HG02981 (cell line): ENCODE data around the gene MNT.
"Not testable (repeated sequence)": the region's sequence is repeated elsewhere in the genome, so short reads cannot be mapped to it uniquely, and the experiment has no call there.

ENCODE experiments used
- ATAC-seq: cut with Tn5 transposase; IDR thresholded peaks from one replicate; pipeline ENCODE4 v1.9.1; 2021; ENCODE audit warnings: mild to moderate bottlenecking, moderate library complexity; ENCODE audit not compliant: unreplicated experiment

MNT gene, protein sequence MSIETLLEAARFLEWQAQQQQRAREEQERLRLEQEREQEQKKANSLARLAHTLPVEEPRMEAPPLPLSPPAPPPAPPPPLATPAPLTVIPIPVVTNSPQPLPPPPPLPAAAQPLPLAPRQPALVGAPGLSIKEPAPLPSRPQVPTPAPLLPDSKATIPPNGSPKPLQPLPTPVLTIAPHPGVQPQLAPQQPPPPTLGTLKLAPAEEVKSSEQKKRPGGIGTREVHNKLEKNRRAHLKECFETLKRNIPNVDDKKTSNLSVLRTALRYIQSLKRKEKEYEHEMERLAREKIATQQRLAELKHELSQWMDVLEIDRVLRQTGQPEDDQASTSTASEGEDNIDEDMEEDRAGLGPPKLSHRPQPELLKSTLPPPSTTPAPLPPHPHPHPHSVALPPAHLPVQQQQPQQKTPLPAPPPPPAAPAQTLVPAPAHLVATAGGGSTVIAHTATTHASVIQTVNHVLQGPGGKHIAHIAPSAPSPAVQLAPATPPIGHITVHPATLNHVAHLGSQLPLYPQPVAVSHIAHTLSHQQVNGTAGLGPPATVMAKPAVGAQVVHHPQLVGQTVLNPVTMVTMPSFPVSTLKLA

DNA sequence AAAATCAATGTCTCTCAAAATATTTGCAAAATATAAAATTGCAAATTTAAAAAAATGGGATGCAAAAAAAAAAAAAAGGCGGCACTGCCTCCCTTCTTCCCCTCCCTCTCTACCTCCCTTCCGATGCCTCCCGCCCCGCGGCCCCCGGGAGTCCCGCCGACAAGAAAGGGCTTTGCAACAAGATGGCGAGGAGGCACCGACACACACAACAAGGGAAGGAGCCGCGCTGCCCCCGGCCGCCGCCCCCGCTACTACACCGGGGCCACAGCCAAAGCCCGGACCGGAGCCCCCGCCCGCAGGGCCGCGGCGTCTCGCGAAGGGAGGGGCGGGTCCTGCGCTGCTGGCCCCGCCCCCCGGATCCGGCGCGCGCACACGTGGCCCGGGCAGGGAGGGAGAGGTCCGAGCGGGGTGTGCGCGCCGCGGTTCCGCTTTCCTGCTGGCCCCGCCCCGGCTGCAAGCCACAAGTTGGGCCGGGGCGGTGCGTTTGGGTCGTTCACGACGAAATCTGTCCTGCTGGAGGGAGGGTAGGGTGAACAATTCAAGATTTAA, at the start of gene MNT:
Gene MNT (minus strand): TSS at position 184 of the 549 bp plus-strand sequence. CDS start 348 bp downstream, outside the sequence.
- ATAC-seq, result peak; percentile 28

DNA sequence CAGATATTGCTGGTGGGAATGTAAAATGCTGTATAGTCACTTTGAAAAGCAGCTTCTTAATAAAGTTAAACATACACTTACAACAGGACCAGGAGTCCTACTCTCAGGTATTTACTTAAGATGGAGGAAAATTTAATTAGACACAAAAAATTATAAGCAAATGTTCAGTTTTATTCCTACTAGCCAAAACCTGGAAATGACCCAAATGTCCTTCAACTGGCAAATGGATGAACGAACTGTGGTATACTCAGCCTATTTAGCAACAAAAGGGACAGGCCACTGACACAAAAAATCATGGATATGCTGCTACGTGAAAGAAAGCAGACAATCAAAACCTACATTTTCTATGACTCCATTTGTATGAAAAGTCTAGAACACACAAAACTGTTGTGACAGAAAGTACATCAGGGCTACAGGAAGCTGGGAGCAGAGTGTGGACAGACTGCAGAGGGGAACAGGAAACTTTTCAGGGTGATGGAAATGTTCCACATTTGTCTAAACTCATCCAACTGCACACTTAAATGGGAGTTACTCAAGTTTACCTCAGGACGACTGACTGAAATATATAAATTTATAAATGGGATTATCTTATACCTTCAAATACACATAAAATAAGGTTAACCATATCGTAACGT, 49.3 kb upstream of the MNT start:
- ATAC-seq, result no peak

DNA sequence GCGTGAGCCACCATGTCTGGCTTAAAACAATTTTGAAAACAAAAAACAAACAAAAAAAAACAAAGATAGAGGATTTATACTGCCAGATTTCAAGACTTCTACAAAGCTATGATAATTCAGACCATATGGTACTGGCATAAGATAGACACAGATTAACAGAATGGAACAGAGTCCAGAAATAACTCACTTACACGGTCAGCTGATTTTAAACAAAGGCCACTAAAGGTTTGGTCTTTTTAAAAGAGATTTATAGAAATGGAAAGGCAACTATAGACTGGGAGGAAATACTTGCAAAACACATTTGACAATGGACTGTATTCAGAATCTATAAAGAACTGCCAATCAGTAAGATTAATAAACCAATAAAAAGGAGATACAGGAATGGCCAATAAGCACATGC, 48.6 kb upstream of the MNT start:
- ATAC-seq, result no peak

DNA sequence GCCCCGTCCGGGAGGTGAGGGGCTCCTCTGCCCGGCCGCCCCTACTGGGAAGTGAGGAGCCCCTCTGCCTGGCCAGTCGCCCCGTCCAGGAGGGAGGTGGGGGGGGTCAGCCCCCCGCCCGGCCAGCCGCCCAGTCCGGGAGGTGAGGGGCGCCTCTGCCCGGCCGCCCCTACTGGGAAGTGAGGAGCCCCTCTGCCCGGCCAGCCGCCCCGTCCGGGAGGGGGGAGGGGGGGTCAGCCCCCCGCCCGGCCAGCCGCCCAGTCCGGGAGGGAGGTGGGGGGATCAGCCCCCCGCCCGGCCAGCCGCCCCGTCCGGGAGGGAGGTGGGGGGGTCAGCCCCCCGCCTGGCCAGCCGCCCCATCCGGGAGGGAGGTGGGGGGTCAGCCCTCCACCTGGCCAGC, 46.6 kb upstream of the MNT start:
- ATAC-seq, result not testable (repeated sequence)

DNA sequence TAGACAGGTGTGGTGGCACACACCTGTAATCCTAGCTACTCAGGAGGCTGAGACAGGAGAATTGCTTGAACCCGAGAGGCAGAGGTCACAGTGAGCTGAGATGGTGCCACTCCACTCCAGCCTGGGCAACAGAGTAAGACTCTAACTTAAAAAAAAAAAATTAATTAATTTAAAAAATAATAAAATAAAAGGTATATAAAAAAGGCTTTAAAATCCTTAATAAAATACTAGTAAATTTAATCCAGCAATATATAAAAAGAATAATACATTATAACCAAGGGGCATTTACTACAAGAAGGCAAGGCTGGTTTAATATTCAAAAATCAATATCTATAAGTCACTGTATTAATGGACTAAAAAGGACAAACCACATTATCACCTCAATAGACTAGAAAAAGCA, 44.8 kb upstream of the MNT start:
- ATAC-seq, result no peak

DNA sequence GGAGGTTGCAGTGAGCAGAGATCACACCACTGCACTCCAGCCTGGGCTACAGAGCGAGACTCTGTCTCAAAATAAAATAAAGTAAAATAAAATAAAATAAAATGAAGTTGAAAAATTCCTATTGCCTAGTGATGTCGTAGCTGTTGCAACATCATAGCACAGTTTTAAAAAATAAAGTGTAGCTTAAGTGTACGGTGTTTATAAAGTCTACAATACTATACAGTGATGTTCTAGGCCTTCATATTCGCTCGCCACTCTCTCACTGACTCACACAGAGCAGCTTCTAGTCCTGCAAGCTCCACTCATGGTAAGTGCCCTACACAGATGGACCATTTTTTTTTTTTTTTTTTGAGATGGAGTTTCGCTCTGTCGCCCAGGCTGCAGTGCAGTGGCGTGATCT, 43.5 kb upstream of the MNT start:
- no peak for ATAC-seq

DNA sequence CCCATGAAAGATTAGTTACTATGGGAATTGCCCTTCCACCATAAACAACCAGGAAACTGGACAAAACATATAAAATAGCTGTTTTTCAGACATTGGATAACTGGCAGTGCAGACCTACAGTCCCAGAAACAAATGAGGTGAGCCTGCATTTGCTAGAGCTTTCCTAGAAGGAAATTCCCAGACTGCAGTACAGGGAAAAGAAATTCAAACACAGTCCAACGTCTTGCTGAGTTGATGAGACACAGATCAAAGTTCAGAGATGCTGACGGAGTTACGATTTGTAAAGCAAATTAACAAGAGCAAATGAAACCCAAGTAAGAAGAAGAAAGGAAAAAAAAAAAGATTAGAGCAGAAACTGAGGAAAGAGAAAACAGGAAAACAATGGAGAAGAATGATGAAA, 41.3 kb upstream of the MNT start:
- ATAC-seq, result no peak

DNA sequence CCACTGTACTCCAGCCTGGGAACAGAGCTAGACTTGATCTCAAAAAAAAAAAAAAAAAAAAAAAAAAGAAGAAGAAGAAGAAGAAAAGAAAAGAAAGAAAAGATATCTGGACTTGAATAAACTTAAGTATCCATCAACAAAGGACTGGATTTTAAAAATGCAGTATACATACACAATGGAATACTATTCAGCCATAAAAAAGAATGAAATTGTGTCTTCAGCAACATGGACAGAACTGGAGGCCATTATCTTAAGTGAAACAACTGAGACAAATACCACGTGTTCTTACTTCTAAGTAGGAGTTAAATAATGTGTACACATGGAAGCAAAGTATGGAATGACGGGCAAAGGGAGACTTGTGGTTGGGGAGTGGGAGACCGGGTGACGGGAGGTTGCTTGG, 40.1 kb upstream of the MNT start:
- no peak for ATAC-seq

DNA sequence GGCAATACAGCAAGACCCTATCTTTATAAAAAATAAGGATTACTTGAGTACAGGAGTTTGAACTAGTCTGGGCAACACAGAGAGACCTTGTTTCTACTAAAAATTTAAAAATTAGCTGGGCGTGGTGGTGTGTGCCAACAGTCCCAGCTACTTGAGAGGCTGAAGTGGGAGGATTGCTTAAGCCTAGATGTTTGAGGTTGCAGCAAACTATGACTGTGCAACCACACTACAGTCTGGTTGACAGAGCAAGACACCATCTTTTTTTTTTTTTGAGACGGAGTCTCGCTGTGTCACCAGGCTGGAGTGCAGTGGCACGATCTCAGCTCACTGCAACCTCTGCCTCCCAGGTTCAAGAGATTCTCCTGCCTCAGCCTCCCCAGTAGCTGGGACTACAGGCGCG, 39.1 kb upstream of the MNT start:
- not testable (repeated sequence) for ATAC-seq

DNA sequence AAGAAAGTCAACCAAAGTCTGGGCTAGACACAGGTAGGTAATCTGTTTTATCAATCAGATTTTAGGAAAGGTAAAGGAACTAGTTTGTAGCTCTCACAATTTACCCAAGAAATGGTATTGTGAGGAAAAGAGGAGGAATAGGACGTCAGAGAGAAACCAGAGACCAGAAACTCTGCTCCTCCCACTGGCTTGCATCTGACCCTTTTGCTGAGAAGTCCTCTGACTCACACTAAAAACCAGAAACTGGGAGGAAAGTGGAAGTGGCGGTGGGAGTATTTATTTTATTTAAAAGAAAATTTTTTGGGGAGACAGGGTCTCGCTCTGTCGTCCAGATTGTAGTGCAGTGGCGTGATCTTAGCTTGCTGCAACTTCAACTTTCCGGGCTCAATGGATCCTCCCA, 38.0 kb upstream of the MNT start:
- no peak for ATAC-seq

DNA sequence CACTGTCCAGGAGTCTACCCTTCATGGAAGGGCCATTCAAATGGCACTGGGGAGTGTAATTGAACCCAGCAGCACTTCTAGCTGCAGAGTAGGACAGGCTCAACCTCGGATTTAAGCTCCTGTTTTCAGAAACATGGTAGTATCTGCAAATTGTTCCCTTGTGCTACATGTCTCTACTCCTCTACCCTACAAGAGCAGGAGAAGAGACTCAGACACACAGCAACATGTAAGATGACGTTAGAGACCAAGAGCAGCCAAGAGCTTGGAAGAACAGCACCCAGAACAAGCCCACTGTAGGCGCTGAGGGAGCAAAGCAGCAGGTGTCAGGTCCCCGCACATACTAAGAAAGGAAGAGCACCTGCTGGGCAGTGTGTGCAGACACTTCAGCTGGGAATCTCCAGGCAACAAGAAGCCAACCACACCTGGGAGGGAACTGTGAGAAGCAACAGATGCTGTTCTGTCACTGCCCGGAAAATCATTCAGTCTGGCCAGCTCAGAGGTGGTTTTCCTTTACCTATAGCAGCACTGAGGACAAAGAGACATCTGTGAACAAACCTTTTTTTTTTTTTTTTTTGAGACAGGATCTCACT, 35.6 kb upstream of the MNT start:
- no peak for ATAC-seq

DNA sequence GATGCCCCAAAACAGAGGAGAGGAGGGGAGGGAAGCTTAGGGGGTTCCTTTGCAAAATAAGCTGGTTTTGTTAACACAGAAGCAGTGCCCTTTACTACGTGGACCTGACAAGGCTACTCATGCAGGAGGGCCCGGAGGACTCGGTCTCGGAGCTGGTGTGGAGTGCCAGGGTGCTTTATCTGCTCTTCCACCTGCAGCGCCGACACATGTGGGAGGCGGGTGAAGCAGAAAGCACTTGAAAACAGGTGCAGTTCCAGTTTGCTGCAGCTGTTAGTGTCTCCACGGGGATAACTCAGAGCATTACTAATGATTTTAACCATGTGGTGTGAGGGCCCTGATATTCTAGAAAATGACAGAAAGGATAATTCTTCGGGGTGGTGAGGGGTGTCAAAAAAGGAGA, 35.0 kb upstream of the MNT start:
- ATAC-seq, result no peak

DNA sequence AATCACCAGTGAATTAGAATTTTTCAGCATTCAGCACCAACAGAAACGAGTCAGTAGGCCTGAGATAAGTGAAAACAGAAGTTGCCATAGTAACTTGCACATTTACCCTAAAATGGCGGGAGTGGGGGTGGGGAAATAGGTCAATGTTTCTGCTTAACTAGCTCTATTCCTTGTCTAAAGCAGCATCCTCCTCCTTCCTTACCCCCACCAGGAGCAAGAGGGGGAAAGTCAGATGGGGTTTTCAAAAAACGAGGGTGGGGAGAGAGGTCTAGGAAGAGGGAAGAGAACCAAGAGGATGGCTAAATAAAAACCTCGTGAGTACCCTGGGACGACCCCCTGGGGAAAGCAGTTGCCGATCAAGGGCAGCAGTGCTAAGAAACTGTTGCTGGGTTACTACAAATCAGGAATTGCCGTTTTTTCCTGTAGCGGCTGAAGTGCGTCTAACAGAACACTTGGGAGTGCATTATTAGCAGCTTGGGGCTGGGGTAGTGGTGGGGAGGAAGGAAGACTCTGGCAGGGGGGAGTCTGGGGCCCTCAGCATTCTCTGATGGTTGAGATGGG, 34.4 kb upstream of the MNT start:
- no peak for ATAC-seq

DNA sequence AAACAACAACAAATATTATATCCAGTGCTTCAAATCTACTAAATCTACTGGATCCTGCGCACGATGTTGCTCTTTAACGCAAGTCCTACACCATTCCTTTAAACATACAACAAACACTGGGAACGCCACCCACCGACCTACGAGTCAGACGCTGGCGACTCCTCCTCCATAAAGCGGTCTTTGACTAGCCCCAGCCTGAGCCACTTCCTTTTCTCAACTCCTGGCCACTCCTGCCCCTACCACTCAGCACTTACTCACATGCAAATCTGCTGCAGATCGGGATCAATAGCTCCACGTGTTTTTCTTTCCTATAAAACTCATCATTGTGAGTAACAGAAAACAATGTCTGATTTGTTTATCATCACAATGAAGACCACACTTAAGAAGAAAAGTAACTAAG, 32.8 kb upstream of the MNT start:
- no peak for ATAC-seq

DNA sequence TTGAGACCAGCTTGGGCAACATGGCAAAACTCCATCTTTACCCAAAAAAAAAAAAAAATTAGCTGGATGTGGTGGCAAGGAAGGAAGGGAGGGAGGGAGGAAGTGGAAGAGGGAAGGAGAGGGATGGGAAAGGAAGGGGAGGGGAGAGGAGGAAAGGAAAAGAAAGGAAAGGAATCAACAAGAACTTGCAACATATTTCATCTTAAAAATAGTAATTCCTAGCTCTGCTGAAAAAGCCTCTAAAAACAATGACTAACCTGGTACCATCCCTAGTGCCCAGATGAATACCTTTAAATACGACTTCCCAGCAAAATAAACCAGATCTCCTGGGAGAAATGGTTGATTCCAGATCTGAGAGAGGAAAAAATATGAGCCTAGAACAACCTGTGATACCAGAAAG, 27.1 kb upstream of the MNT start:
- ATAC-seq, result no peak

DNA sequence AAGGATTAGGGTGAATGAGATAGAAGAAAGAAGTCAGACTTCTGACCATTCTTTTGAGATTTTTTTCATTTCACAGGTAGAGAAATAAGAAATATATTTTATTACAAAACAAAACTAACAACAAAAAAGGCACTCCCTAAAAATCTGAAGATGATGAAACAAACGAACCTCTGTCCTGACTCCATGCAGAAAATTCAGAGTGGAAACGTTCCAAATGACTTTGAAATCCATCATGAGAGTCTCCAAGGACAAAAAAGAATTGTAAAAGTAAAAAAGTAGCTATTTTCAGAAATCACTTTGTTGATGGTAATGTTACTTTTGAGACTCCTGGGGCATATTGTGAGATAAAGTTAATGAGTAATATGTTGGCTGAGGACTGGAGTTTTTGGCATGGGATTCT, 26.4 kb upstream of the MNT start:
- ATAC-seq, result no peak

DNA sequence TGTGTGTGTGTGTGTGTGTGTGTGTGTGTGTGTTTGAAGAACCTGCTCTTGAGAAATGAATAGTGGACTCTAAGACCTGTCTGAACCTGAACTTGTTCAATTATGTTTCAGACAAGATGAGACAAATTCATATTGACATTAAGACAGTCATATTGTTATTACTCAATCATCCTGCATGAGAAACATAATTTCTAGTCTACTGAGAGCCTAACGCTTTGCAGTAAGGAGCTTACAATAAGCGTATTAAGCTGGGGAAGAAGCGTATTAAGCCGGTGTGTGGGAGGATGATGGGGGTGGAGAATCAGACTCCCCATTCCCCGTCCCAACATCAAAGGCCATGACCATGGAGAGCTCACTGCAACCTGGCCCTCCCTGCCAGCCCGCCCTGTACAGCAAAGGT, 22.4 kb upstream of the MNT start:
- no peak for ATAC-seq

DNA sequence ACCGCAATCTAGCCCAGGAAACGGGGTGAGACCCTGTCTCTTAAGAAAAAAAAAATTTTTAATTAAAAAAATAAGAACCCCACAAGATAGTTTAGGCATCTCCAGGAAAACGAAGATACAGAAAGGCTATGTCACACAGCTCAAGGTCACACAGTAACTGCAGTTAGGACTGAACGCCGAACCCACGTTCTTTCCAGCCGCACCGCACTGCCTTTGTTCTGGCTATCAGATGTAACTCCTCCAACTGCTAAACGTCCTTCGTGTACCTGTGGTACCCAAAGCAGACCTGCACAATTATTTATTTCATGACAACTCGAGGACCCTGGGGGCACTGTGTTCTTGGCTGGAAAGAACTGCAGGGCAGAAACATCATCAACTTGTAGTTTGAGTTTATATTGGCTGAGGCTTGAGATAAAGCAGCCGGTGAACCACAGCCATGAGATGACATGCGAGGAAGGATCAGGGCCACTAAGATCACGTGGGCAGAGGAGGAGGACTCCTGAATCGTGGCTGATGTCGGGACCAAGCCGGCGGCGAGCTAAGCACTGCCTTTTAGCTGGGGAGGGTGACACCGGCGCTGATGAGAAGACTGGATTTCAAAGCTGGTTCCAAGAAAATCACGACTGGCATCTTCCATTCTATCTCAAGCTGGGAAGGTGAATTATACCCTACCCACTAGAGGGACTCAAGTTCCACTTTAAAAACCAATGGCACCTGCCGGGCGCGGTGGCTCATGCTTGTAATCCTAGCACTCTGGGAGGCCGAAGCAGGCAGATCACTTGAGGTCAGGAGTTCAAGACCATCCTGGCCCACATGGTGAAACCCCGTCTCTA, 20.7 kb upstream of the MNT start:
- ATAC-seq, result no peak

DNA sequence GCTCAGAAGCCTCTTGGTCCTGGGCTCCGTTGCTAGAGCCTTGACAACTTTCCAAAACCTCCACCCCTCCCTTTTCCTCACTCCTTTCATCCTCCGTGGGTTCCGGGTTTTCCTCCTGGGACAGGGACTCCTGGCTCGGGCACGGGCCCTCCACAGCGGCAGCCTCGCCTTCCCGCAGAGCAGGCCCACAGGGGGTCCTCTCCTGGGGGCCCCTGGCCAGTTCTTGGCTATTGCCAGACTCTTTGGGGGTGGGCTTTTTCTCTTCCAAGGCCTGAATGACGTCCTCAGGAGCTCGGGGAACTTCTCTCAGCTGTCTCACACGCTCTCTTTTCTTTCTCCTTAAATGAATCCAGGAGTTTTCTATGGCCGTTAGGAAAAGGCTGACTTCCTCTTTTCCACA, 19.3 kb upstream of the MNT start:
- ATAC-seq, result no peak

DNA sequence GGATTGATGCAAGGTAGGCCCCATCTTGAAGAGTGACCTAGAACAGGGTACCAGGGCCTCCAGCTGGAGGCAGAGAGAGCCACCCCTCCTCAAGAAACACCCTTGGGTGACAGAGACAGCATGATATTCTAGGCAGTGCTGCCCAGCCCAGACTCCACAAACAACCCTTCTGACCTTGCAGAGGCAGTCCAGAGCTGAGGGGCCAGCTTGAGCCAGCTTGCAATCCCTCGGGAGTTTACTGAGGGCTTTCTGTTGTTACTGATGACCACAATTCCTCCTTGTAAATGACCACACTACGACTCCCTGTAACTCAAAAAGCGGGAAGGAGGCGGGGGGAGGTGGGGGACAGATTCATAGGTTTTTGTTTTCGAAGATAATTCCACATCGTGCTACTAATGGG, 18.6 kb upstream of the MNT start:
- no peak for ATAC-seq
